Measurements from ENCODE around the gene SLC4A4. TPM values are rescaled to one million over a fixed set of nuclear protein-coding genes. Genes with fewer than 3 reads are reported as not detected.

SLC4A4 gene
- total and polyA plus RNA-seq, 5 donors from 2014 or later = not detected

GRCh38 chr4:71474731-71475130, 135.9 kb downstream of the SLC4A4 start:
- no peak for DNase-seq
- no peak for ATAC-seq (ENCODE audit: low read depth in 2 of 2)
- Histone ChIP-seq H3K36me3 (ENCODE audit: control insufficient read depth, insufficient read depth, low read length) (no peaks in the 10 kb centered on the region), H3K27ac (ENCODE audit: insufficient read depth, low read length, poor library complexity, severe bottlenecking) (no peak overlapping the region), H3K27me3 (ENCODE audit: control insufficient read depth, insufficient read depth, low read length) (no peaks in the 10 kb centered on the region), H3K4me1 (ENCODE audit: control insufficient read depth, insufficient read depth, low read length, poor library complexity, severe bottlenecking) (no peaks in the 10 kb centered on the region), H3K4me3 (ENCODE audit: low read depth, low read length) (no peak overlapping the region), H3K9me3 (ENCODE audit: control insufficient read depth in 2 of 2, low read length in 2 of 2) (no peaks in the 10 kb centered on the region)
- Mint-ChIP-seq H3K27me3 (no peaks in the 10 kb centered on the region), H3K4me1 (no peaks in the 10 kb centered on the region), H3K4me3 (no peak overlapping the region), H3K36me3 (no peaks in the 10 kb centered on the region), H3K27ac (no peak overlapping the region), H3K9me3 (peaks cover 0 to 3% (median 0%) of the 10 kb centered on the region in 7 donors)

DNA sequence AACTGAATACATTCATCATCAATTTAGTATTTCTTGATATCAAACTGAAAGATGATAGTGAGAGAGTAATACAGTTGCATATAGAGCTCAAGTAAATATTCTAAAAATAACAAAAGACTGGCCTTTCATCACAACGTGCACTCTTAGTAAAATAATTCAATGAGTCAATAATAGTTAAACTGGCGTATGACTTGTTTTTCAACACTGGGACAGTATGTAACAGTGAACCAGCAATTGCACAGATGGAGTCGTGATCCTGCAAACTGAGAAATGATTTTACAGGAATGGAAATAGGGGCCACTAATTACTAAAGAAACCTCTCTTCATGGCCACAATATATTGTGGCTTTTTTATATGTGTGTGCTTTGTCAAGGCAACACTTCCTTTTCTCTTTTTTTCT, 137.4 kb downstream of the SLC4A4 start:
- Histone ChIP-seq H3K4me1 (ENCODE audit: control insufficient read depth, insufficient read depth, low read length, poor library complexity, severe bottlenecking) (no peaks in the 10 kb centered on the region), H3K9me3 (ENCODE audit: control insufficient read depth in 2 of 2, low read length in 2 of 2) (no peaks in the 10 kb centered on the region), H3K36me3 (ENCODE audit: control insufficient read depth, insufficient read depth, low read length) (no peaks in the 10 kb centered on the region), H3K27ac (ENCODE audit: insufficient read depth, low read length, poor library complexity, severe bottlenecking) (no peak overlapping the region), H3K27me3 (ENCODE audit: control insufficient read depth, insufficient read depth, low read length) (no peaks in the 10 kb centered on the region), H3K4me3 (ENCODE audit: low read depth, low read length) (no peak overlapping the region)
- H3K4me1 Mint-ChIP-seq = no peaks in the 10 kb centered on the region
- no peak overlapping the region for H3K4me3 Mint-ChIP-seq
- DNase-seq (no peak), ATAC-seq (ENCODE audit: low read depth in 2 of 2) (no peak)
- no peaks in the 10 kb centered on the region for H3K27me3 Mint-ChIP-seq
- H3K9me3 Mint-ChIP-seq = peaks cover 0 to 3% (median 0%) of the 10 kb centered on the region in 7 donors
- no peak overlapping the region for H3K27ac Mint-ChIP-seq
- H3K36me3 Mint-ChIP-seq = no peaks in the 10 kb centered on the region

DNA sequence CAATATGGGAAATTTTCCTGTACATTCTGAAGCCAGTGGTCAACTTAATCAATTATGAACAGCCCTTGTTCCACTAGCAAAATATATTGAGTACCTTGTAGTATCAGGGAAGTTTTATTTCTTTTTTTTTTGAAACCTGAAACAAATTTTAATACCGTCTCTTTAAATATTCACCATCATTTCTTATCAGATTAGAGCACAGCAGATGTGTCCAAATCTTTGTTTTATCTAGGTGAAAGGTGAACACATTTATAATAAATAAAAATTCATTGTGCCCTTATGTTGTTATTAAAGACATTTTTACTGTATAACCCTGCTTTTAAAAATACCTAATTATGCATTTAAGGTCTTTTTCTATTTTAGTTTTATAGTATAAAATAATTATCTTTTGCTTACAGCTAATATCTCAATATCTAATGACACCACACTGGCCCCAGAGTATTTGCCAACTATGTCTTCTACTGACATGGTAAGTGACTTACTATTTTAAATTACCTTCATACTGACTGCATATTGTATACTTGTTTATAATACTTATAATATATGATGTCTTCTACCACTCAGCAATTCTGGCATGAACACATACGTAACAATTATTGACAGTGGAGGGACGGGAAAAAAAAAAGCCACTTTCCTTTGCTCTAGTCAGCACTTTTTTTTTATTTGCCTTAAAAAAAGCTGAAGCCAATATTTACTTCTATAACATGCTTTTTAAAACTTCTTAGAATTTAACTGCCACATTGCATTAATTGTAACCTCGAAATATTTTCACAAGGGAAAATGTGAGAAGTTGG, 147.9 kb downstream of the SLC4A4 start:
- H3K36me3 ChIP-seq (ENCODE audit: control insufficient read depth, insufficient read depth, low read length) = no peaks in the 10 kb centered on the region
- Mint-ChIP-seq H3K4me1 (no peaks in the 10 kb centered on the region), H3K27me3 (no peaks in the 10 kb centered on the region), H3K36me3 (no peaks in the 10 kb centered on the region), H3K4me3 (no peak overlapping the region), H3K9me3 (peaks cover 0 to 6% (median 0%) of the 10 kb centered on the region in 7 donors), H3K27ac (no peak overlapping the region)
- ATAC-seq (ENCODE audit: low read depth in 2 of 2) (no peak), DNase-seq (no peak)
- H3K27me3 ChIP-seq (ENCODE audit: control insufficient read depth, insufficient read depth, low read length) = no peaks in the 10 kb centered on the region
- H3K4me3 ChIP-seq (ENCODE audit: low read depth, low read length) = no peak overlapping the region
- no peaks in the 10 kb centered on the region for H3K4me1 ChIP-seq (ENCODE audit: control insufficient read depth, insufficient read depth, low read length, poor library complexity, severe bottlenecking)
- H3K27ac ChIP-seq (ENCODE audit: insufficient read depth, low read length, poor library complexity, severe bottlenecking) = no peak overlapping the region
- H3K9me3 ChIP-seq (ENCODE audit: control insufficient read depth in 2 of 2, low read length in 2 of 2) = no peaks in the 10 kb centered on the region

DNA sequence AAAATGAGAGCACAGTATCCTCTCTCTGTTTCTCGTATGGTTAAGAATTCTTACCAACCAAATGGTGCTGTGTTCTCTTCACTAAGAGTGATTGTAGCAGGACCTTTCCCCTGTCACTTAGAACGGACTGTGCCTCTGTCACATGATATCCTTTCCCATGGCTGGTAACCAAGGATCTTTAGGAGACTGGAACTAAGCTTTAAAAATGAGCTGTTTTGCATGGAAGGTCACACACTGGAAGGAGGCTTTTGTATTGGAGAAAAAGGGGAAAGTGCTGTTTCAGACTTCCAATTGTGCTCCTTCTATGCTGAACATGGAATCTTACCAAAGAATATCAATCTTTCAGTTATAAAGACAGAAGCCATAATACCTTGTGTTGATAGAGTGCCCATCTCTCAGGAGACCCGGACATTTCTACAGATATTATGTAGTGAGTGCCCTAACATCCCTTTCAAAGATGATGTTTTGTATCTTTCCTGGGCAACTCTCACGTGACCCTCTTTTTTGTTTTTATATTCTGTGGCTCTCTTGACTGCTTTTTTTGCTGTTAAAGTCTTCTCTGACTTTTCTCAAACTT, 148.6 kb downstream of the SLC4A4 start:
- Mint-ChIP-seq H3K36me3 (no peaks in the 10 kb centered on the region), H3K9me3 (peaks cover 0 to 6% (median 0%) of the 10 kb centered on the region in 7 donors), H3K27me3 (no peaks in the 10 kb centered on the region), H3K4me1 (no peaks in the 10 kb centered on the region), H3K4me3 (no peak overlapping the region), H3K27ac (no peak overlapping the region)
- Histone ChIP-seq H3K4me3 (ENCODE audit: low read depth, low read length) (no peak overlapping the region), H3K27me3 (ENCODE audit: control insufficient read depth, insufficient read depth, low read length) (no peaks in the 10 kb centered on the region), H3K36me3 (ENCODE audit: control insufficient read depth, insufficient read depth, low read length) (no peaks in the 10 kb centered on the region), H3K4me1 (ENCODE audit: control insufficient read depth, insufficient read depth, low read length, poor library complexity, severe bottlenecking) (no peaks in the 10 kb centered on the region), H3K27ac (ENCODE audit: insufficient read depth, low read length, poor library complexity, severe bottlenecking) (no peak overlapping the region), H3K9me3 (ENCODE audit: control insufficient read depth in 2 of 2, low read length in 2 of 2) (no peaks in the 10 kb centered on the region)
- no peak for ATAC-seq (ENCODE audit: low read depth in 2 of 2)
- DNase-seq = no peak

GRCh38 chr4:71494539-71494938, 155.7 kb downstream of the SLC4A4 start:
- ATAC-seq (ENCODE audit: low read depth in 2 of 2) = no peak
- no peak overlapping the region for H3K27ac Mint-ChIP-seq
- no peaks in the 10 kb centered on the region for H3K27me3 ChIP-seq (ENCODE audit: control insufficient read depth, insufficient read depth, low read length)
- H3K9me3 ChIP-seq (ENCODE audit: control insufficient read depth in 2 of 2, low read length in 2 of 2) = no peaks in the 10 kb centered on the region
- no peaks in the 10 kb centered on the region for H3K27me3 Mint-ChIP-seq
- H3K36me3 Mint-ChIP-seq = no peaks in the 10 kb centered on the region
- no peak overlapping the region for H3K27ac ChIP-seq (ENCODE audit: insufficient read depth, low read length, poor library complexity, severe bottlenecking)
- no peak overlapping the region for H3K4me3 Mint-ChIP-seq
- H3K9me3 Mint-ChIP-seq = peaks cover 0 to 2% (median 0%) of the 10 kb centered on the region in 7 donors
- H3K4me3 ChIP-seq (ENCODE audit: low read depth, low read length) = no peak overlapping the region
- DNase-seq = no peak
- no peaks in the 10 kb centered on the region for H3K4me1 ChIP-seq (ENCODE audit: control insufficient read depth, insufficient read depth, low read length, poor library complexity, severe bottlenecking)
- H3K36me3 ChIP-seq (ENCODE audit: control insufficient read depth, insufficient read depth, low read length) = no peaks in the 10 kb centered on the region
- no peaks in the 10 kb centered on the region for H3K4me1 Mint-ChIP-seq

DNA sequence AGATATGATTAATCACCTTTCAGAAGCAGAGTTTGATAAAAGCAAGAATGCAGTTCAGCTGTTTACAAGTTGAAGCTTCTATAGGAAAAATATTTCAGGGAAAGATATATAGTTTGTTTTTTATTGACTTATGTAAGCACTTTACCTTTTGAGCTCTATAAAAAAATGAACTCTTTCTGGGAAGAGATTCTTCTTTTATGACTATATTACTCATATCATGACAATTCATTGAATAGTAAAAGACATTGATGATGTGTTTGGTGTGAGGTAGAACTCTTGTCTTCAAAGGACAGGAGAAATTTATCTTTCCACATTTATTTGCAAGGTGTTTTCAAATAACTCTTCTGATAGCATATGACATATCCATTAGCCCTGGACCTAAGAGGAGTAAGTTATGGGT, 156.6 kb downstream of the SLC4A4 start:
- no peaks in the 10 kb centered on the region for H3K4me1 Mint-ChIP-seq

DNA sequence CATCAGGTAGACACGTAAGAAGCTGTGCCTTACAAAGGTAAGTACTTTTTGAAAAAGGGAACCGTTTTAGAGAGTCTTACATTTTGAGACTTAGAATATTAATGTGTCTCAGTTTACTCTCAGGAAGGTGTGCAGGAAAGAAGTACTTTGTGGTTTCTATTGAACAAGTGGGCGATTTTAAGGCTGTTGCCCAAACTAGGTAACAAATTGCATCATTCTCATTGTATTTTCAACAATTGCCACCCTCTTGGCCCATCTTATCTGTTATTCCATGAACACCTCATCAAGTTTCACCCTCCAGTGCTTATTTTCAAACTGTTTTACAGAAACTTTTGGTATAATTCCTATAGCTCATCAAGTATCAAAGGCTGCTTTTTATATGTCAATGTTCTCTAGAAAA, 158.3 kb downstream of the SLC4A4 start:
- H3K36me3 Mint-ChIP-seq = no peaks in the 10 kb centered on the region
- H3K4me3 Mint-ChIP-seq = no peak overlapping the region
- H3K9me3 ChIP-seq (ENCODE audit: control insufficient read depth in 2 of 2, low read length in 2 of 2) = no peaks in the 10 kb centered on the region
- H3K27me3 ChIP-seq (ENCODE audit: control insufficient read depth, insufficient read depth, low read length) = no peaks in the 10 kb centered on the region
- no peaks in the 10 kb centered on the region for H3K4me1 ChIP-seq (ENCODE audit: control insufficient read depth, insufficient read depth, low read length, poor library complexity, severe bottlenecking)
- H3K27me3 Mint-ChIP-seq = no peaks in the 10 kb centered on the region
- H3K27ac Mint-ChIP-seq = no peak overlapping the region
- no peaks in the 10 kb centered on the region for H3K4me1 Mint-ChIP-seq
- H3K4me3 ChIP-seq (ENCODE audit: low read depth, low read length) = no peak overlapping the region
- DNase-seq (no peak), ATAC-seq (ENCODE audit: low read depth in 2 of 2) (no peak)
- H3K36me3 ChIP-seq (ENCODE audit: control insufficient read depth, insufficient read depth, low read length) = no peaks in the 10 kb centered on the region
- peaks cover 0 to 4% (median 0%) of the 10 kb centered on the region in 7 donors for H3K9me3 Mint-ChIP-seq
- no peak overlapping the region for H3K27ac ChIP-seq (ENCODE audit: insufficient read depth, low read length, poor library complexity, severe bottlenecking)

More for the DNA sequence above, 156.6 kb downstream of the SLC4A4 start:
- H3K27ac Mint-ChIP-seq = no peak overlapping the region
- H3K36me3 Mint-ChIP-seq = no peaks in the 10 kb centered on the region
- no peak overlapping the region for H3K4me3 Mint-ChIP-seq
- ATAC-seq (ENCODE audit: low read depth in 2 of 2) (no peak), DNase-seq (no peak)
- Histone ChIP-seq H3K36me3 (ENCODE audit: control insufficient read depth, insufficient read depth, low read length) (no peaks in the 10 kb centered on the region), H3K27ac (ENCODE audit: insufficient read depth, low read length, poor library complexity, severe bottlenecking) (no peak overlapping the region), H3K27me3 (ENCODE audit: control insufficient read depth, insufficient read depth, low read length) (no peaks in the 10 kb centered on the region), H3K4me3 (ENCODE audit: low read depth, low read length) (no peak overlapping the region), H3K4me1 (ENCODE audit: control insufficient read depth, insufficient read depth, low read length, poor library complexity, severe bottlenecking) (no peaks in the 10 kb centered on the region), H3K9me3 (ENCODE audit: control insufficient read depth in 2 of 2, low read length in 2 of 2) (no peaks in the 10 kb centered on the region)
- peaks cover 0 to 4% (median 0%) of the 10 kb centered on the region in 7 donors for H3K9me3 Mint-ChIP-seq
- H3K27me3 Mint-ChIP-seq = no peaks in the 10 kb centered on the region

- no peak overlapping the region for H3K4me3 ChIP-seq (ENCODE audit: low read depth, low read length)
- no peak for DNase-seq
- H3K9me3 Mint-ChIP-seq = peaks cover 0 to 2% (median 0%) of the 10 kb centered on the region in 7 donors
- H3K4me1 Mint-ChIP-seq = no peaks in the 10 kb centered on the region
- no peaks in the 10 kb centered on the region for H3K9me3 ChIP-seq (ENCODE audit: control insufficient read depth in 2 of 2, low read length in 2 of 2)
- no peak overlapping the region for H3K4me3 Mint-ChIP-seq
- H3K27ac Mint-ChIP-seq = no peak overlapping the region
- H3K27me3 Mint-ChIP-seq = no peaks in the 10 kb centered on the region
- H3K4me1 ChIP-seq (ENCODE audit: control insufficient read depth, insufficient read depth, low read length, poor library complexity, severe bottlenecking) = no peaks in the 10 kb centered on the region
- no peak for ATAC-seq (ENCODE audit: low read depth in 2 of 2)
- no peaks in the 10 kb centered on the region for H3K36me3 ChIP-seq (ENCODE audit: control insufficient read depth, insufficient read depth, low read length)
- no peaks in the 10 kb centered on the region for H3K27me3 ChIP-seq (ENCODE audit: control insufficient read depth, insufficient read depth, low read length)
- no peaks in the 10 kb centered on the region for H3K36me3 Mint-ChIP-seq
- no peak overlapping the region for H3K27ac ChIP-seq (ENCODE audit: insufficient read depth, low read length, poor library complexity, severe bottlenecking)
Observed at GRCh38 chr4:71498002-71498401, 159.2 kb downstream of the SLC4A4 start.
